ENCODE data around the gene EPSTI1. TPM values are rescaled to one million over a fixed set of nuclear protein-coding genes. Genes with fewer than 3 reads are reported as not detected.

EPSTI1 gene
- total RNA-seq, 1 experiment from 2014 or later = not detected

- intact Hi-C loops (cut with micrococcal nuclease) = loop anchor here (10.0 kb wide), 2 partner anchors 295 to 915 kb away; partner anchors contain the start of genes CCDC122 and LACC1
- H3K27ac Mint-ChIP-seq (ENCODE audit: low read depth, unreplicated experiment) = no peak overlapping the region
- no TSS peak for BruUV-seq (replicated peaks)
- ChIA-PET CTCF (no interaction called here), POLR2A (no interaction called here)
- no peaks in the 10 kb centered on the region for H3K9me3 Mint-ChIP-seq (ENCODE audit: unreplicated experiment)
- no peak overlapping the region for H3K4me3 Mint-ChIP-seq (ENCODE audit: unreplicated experiment)
- H3K36me3 Mint-ChIP-seq (ENCODE audit: insufficient read depth, unreplicated experiment) = no peaks in the 10 kb centered on the region
- no peak for TF ChIP-seq CTCF (IDR thresholded peaks at IDR 0.05; ENCODE audit: unreplicated experiment)
- peaks cover 5% of the 10 kb centered on the region for H3K4me1 Mint-ChIP-seq (ENCODE audit: insufficient read depth, unreplicated experiment)
- no peaks in the 10 kb centered on the region for H3K27me3 Mint-ChIP-seq (ENCODE audit: insufficient read depth, unreplicated experiment)
- DNase-seq (ENCODE audit: unreplicated experiment) = no peak
These were observed 32.4 kb downstream of the EPSTI1 start for GRCh38 chr13:42959615-42960014.

GRCh38 chr13:42957881-42958280 lies 34.2 kb downstream of the EPSTI1 start:
- no TSS peak for BruUV-seq (replicated peaks)
- Mint-ChIP-seq H3K36me3 (ENCODE audit: insufficient read depth, unreplicated experiment) (no peaks in the 10 kb centered on the region), H3K4me1 (ENCODE audit: insufficient read depth, unreplicated experiment) (no peaks in the 10 kb centered on the region), H3K4me3 (ENCODE audit: unreplicated experiment) (no peak overlapping the region), H3K27me3 (ENCODE audit: insufficient read depth, unreplicated experiment) (no peaks in the 10 kb centered on the region), H3K9me3 (ENCODE audit: unreplicated experiment) (no peaks in the 10 kb centered on the region), H3K27ac (ENCODE audit: low read depth, unreplicated experiment) (no peak overlapping the region)
- TF ChIP-seq CTCF (IDR thresholded peaks at IDR 0.05; ENCODE audit: unreplicated experiment) = no peak
- intact Hi-C loops (cut with micrococcal nuclease) = no loop called here
- ChIA-PET POLR2A (interaction anchor here (0.6 to 0.7 kb wide), 2 partner anchors 390 to 500 kb away, joined by 3 read pairs; no protein-coding TSS in a partner anchor), CTCF (interaction anchor here (0.7 to 1.2 kb wide), 2 partner anchors 11 to 390 kb away, joined by 3 to 6 read pairs; no protein-coding TSS in a partner anchor)
- no peak for DNase-seq (ENCODE audit: unreplicated experiment)

- Mint-ChIP-seq H3K27me3 (ENCODE audit: insufficient read depth, unreplicated experiment) (no peaks in the 10 kb centered on the region), H3K27ac (ENCODE audit: low read depth, unreplicated experiment) (no peak overlapping the region), H3K4me1 (ENCODE audit: insufficient read depth, unreplicated experiment) (peaks cover 14% of the 10 kb centered on the region), H3K36me3 (ENCODE audit: insufficient read depth, unreplicated experiment) (no peaks in the 10 kb centered on the region), H3K4me3 (ENCODE audit: unreplicated experiment) (no peak overlapping the region), H3K9me3 (ENCODE audit: unreplicated experiment) (no peaks in the 10 kb centered on the region)
- intact Hi-C loops (cut with micrococcal nuclease) = no loop called here
- ChIA-PET POLR2A (no interaction called here), CTCF (no interaction called here)
- DNase-seq (ENCODE audit: unreplicated experiment) = no peak
- no TSS peak for BruUV-seq (replicated peaks)
- no peak for TF ChIP-seq CTCF (IDR thresholded peaks at IDR 0.05; ENCODE audit: unreplicated experiment)
These were observed 41.9 kb downstream of the EPSTI1 start for GRCh38 chr13:42950181-42950580.

GRCh38 chr13:42947925-42948324 lies 44.1 kb downstream of the EPSTI1 start:
- H3K27ac Mint-ChIP-seq (ENCODE audit: low read depth, unreplicated experiment) = no peak overlapping the region
- intact Hi-C loops (cut with micrococcal nuclease) = no loop called here
- H3K4me1 Mint-ChIP-seq (ENCODE audit: insufficient read depth, unreplicated experiment) = peaks cover 14% of the 10 kb centered on the region

More at GRCh38 chr13:42947925-42948324, 44.1 kb downstream of the EPSTI1 start:
- no peak for TF ChIP-seq CTCF (IDR thresholded peaks at IDR 0.05; ENCODE audit: unreplicated experiment)
- H3K36me3 Mint-ChIP-seq (ENCODE audit: insufficient read depth, unreplicated experiment) = no peaks in the 10 kb centered on the region
- no peaks in the 10 kb centered on the region for H3K9me3 Mint-ChIP-seq (ENCODE audit: unreplicated experiment)
- ChIA-PET POLR2A (interaction anchor here (0.6 to 0.7 kb wide), 2 partner anchors 25 to 165 kb away, joined by 3 to 4 read pairs; no protein-coding TSS in a partner anchor), CTCF (interaction anchor here (0.6 kb wide), 1 partner anchor 105 kb away, joined by 3 read pairs; no protein-coding TSS in a partner anchor)
- BruUV-seq (replicated peaks) = no TSS peak
- H3K27me3 Mint-ChIP-seq (ENCODE audit: insufficient read depth, unreplicated experiment) = no peaks in the 10 kb centered on the region
- DNase-seq (ENCODE audit: unreplicated experiment) = no peak
- H3K4me3 Mint-ChIP-seq (ENCODE audit: unreplicated experiment) = no peak overlapping the region
